ENCODE data around the gene RANBP9. TPM values are rescaled to one million over a fixed set of nuclear protein-coding genes. Genes with fewer than 3 reads are reported as not detected.

The RANBP9 gene
- total and polyA plus RNA-seq, 2 of the 13 experiments (the other 11 are each of a cell fraction or from before 2014, with no cell fraction given) = 26.6 to 30.6 TPM

- Histone ChIP-seq H2AFZ (ENCODE audit: low read length) (no peak overlapping the region), H4K20me1 (ENCODE audit: insufficient read depth, low read length) (peaks cover 14% of the 10 kb centered on the region), H3K9ac (ENCODE audit: insufficient read depth, low read depth, low read length) (no peak overlapping the region), H3K27me3 (ENCODE audit: control insufficient read depth in 1 of 2, insufficient read depth in 2 of 2, low read length in 2 of 2) (no peaks in the 10 kb centered on the region; a peak in 1 of 5 replicates), H3K79me2 (ENCODE audit: insufficient read depth, low read length) (peaks cover 26% of the 10 kb centered on the region), H3K4me2 (ENCODE audit: low read depth, low read length) (no peak overlapping the region), H3K9me3 (ENCODE audit: low read length) (no peaks in the 10 kb centered on the region), H3K36me3 (replicated peaks in 1 of 2; ENCODE audit: control insufficient read depth in 1 of 2, insufficient read depth in 2 of 2, low read length in 2 of 2) (peaks cover 0 to 3% of the 10 kb centered on the region in 2 experiments; a peak in 1 of 5 replicates), H3K4me1 (ENCODE audit: insufficient read depth, low read length) (peaks cover 34% of the 10 kb centered on the region), H3K4me3 (replicated peaks in 1 of 3; ENCODE audit: insufficient read depth in 1 of 3, low read depth in 2 of 3, low read length in 3 of 3) (no peak overlapping the region), H3K27ac (ENCODE audit: extremely low read length, insufficient read depth, low read length) (no peak overlapping the region)
- no peak for FAIRE-seq
- TF ChIP-seq HCFC1 (IDR thresholded peaks at IDR 0.05; ENCODE audit: low read depth, low read length) = no peak
- TF ChIP-seq CBX2 (IDR thresholded peaks at IDR 0.05; ENCODE audit: low read depth, low read length) = no peak
- no peak for TF ChIP-seq CBX2 (CRISPR knock-in tag; IDR thresholded peaks at IDR 0.05; ENCODE audit: low read depth)
- no peak for TF ChIP-seq HNRNPH1 (optimal IDR thresholded peaks at IDR 0.05; ENCODE audit: low read depth, low read length)
- no peak for TF ChIP-seq SPEN (CRISPR knock-in tag; IDR thresholded peaks at IDR 0.05; ENCODE audit: low read depth)
- TF ChIP-seq CCAR2 (optimal IDR thresholded peaks at IDR 0.05; ENCODE audit: low read depth, low read length) = no peak
- no peak for TF ChIP-seq ZBTB1 (CRISPR knock-in tag; IDR thresholded peaks at IDR 0.05; ENCODE audit: borderline replicate concordance)
- TF ChIP-seq EEA1 (CRISPR knock-in tag; IDR thresholded peaks at IDR 0.05; ENCODE audit: borderline replicate concordance) = no peak
- no peak for TF ChIP-seq DNMT3B (CRISPR knock-in tag; conservative IDR thresholded peaks at IDR 0.05)
- TF ChIP-seq HDAC6 (IDR thresholded peaks at IDR 0.05; ENCODE audit: low read depth, low read length) = no peak
- no peak for TF ChIP-seq RFX5 (IDR thresholded peaks at IDR 0.05; ENCODE audit: low read depth, low read length)
- no peak for TF ChIP-seq KAT8 (CRISPR knock-in tag; IDR thresholded peaks at IDR 0.05)
- no peak for TF ChIP-seq ZSCAN12 (CRISPR knock-in tag; IDR thresholded peaks at IDR 0.05)
- TF ChIP-seq ZNF766 (CRISPR knock-in tag; IDR thresholded peaks at IDR 0.05; ENCODE audit: borderline replicate concordance) = no peak
- 95% methylated on average over 4 of the region's 4 CpGs for WGBS (ENCODE audit: low lambda C conversion rate)
- ChIA-PET POLR2A (interaction anchor here (5.0 kb wide), 1 partner anchor 38 kb away, joined by 119 read pairs; the partner anchor contains the start of gene SIRT5), CTCF (ENCODE audit: low intra/inter-chr PET ratio, low total read pairs) (no interaction called here)
- ATAC-seq = no peak
- DNase-seq (ENCODE audit: low spot score) = no peak
- intact Hi-C loops (cut with micrococcal nuclease; ENCODE audit: unreplicated experiment) (no loop called here), in situ Hi-C loops (cut with HindIII; ENCODE audit: extremely low pct_ligation_motif_present, low pct_unique_long_range_greater_than_20kb) (no loop called here)
- no TSS peak for BruUV-seq (replicated peaks)
Observed at GRCh38 chr6:13611715-13612114, 99.9 kb downstream of the RANBP9 start.
